ENCODE results near the gene OR3A3. TPM values are rescaled to one million over a fixed set of nuclear protein-coding genes. Genes with fewer than 3 reads are reported as not detected.
"Not testable (repeated sequence)": the region's sequence is repeated elsewhere in the genome, so short reads cannot be mapped to it uniquely, and the experiment has no call there.

OR3A3 gene
- polyA plus RNA-seq (2013, experiment 1 of 2), result not detected
- polyA plus RNA-seq (2013, experiment 2 of 2), result not detected

- H3K27ac ChIP-seq (ENCODE audit: low read depth, low read length, severe bottlenecking), result no peak within 1 kb of the TSS
- H3K9me3 ChIP-seq (ENCODE audit: control insufficient read depth, low read length), result peaks cover 13% of the 10 kb centered on the region
- H3K4me3 ChIP-seq (ENCODE audit: extremely low read depth, insufficient read depth, low read length, poor library complexity, severe bottlenecking), result no peak within 1 kb of the TSS
- H3K4me1 ChIP-seq (ENCODE audit: control insufficient read depth, insufficient read depth, low read length, poor library complexity, severe bottlenecking), result no peaks in the 10 kb centered on the region
- H3K36me3 ChIP-seq (ENCODE audit: control insufficient read depth, insufficient read depth, low read length), result no peaks in the 10 kb centered on the region
- WGBS, 2 experiments (ENCODE audit: insufficient coverage in 2 of 2), result 80% methylated on average over 2 of the region's 3 CpGs; no CpG with 5 or more reads in 1 of the 2 experiments
Observed at GRCh38 chr17:3411070-3411469, at the start of gene OR3A3. TSS of gene OR3A3 (plus strand) at chr17:3411370.

GRCh38 chr17:3371167-3371566, 40.0 kb upstream of the OR3A3 start:
- H3K9me3 ChIP-seq (ENCODE audit: control insufficient read depth, low read length), result peaks cover 16% of the 10 kb centered on the region
- H3K36me3 ChIP-seq (ENCODE audit: control insufficient read depth, insufficient read depth, low read length); H3K27ac ChIP-seq (ENCODE audit: low read depth, low read length, severe bottlenecking); H3K4me1 ChIP-seq (ENCODE audit: control insufficient read depth, insufficient read depth, low read length, poor library complexity, severe bottlenecking); H3K4me3 ChIP-seq (ENCODE audit: extremely low read depth, insufficient read depth, low read length, poor library complexity, severe bottlenecking): not testable (repeated sequence)
- WGBS, 2 experiments (ENCODE audit: insufficient coverage in 2 of 2), result 100% methylated on average over 7 of the region's 31 CpGs; no CpG with 5 or more reads in 1 of the 2 experiments

- no peaks in the 10 kb centered on the region for H3K36me3 ChIP-seq (ENCODE audit: control insufficient read depth, insufficient read depth, low read length)
- WGBS, 2 experiments (ENCODE audit: insufficient coverage in 2 of 2), result 64 to 68% methylated on average over 7 of the region's 8 CpGs
- H3K27ac ChIP-seq (ENCODE audit: low read depth, low read length, severe bottlenecking), result no peak overlapping the region
- no peak overlapping the region for H3K4me3 ChIP-seq (ENCODE audit: extremely low read depth, insufficient read depth, low read length, poor library complexity, severe bottlenecking)
- peaks cover 26% of the 10 kb centered on the region for H3K9me3 ChIP-seq (ENCODE audit: control insufficient read depth, low read length)
- H3K4me1 ChIP-seq (ENCODE audit: control insufficient read depth, insufficient read depth, low read length, poor library complexity, severe bottlenecking), result no peaks in the 10 kb centered on the region
Observed at GRCh38 chr17:3378321-3378720, 32.8 kb upstream of the OR3A3 start.

- no peaks in the 10 kb centered on the region for H3K36me3 ChIP-seq (ENCODE audit: control insufficient read depth, insufficient read depth, low read length)
- no peaks in the 10 kb centered on the region for H3K4me1 ChIP-seq (ENCODE audit: control insufficient read depth, insufficient read depth, low read length, poor library complexity, severe bottlenecking)
- WGBS, 2 experiments (ENCODE audit: insufficient coverage in 2 of 2), result 64 to 75% methylated on average over 2 to 5 of the region's 5 CpGs
Observed at GRCh38 chr17:3381957-3382356, 29.2 kb upstream of the OR3A3 start.

GRCh38 chr17:3385869-3386816, 25.0 kb upstream of the OR3A3 start, which contains the start of gene OR3A2:
TSS of gene OR3A2 (minus strand) at chr17:3386308.
- WGBS, 2 experiments (ENCODE audit: insufficient coverage in 2 of 2), result 69 to 72% methylated on average over 63 to 75 of the region's 92 CpGs
- no peaks in the 10 kb centered on the region for H3K36me3 ChIP-seq (ENCODE audit: control insufficient read depth, insufficient read depth, low read length)
- H3K4me1 ChIP-seq (ENCODE audit: control insufficient read depth, insufficient read depth, low read length, poor library complexity, severe bottlenecking), result no peaks in the 10 kb centered on the region
- no peak within 1 kb of the TSS for H3K27ac ChIP-seq (ENCODE audit: low read depth, low read length, severe bottlenecking)
- peaks cover 8% of the 10 kb centered on the region for H3K9me3 ChIP-seq (ENCODE audit: control insufficient read depth, low read length)
- no peak within 1 kb of the TSS for H3K4me3 ChIP-seq (ENCODE audit: extremely low read depth, insufficient read depth, low read length, poor library complexity, severe bottlenecking)

More at GRCh38 chr17:3381957-3382356, 29.2 kb upstream of the OR3A3 start:
- Histone ChIP-seq H3K9me3 (ENCODE audit: control insufficient read depth, low read length) (peaks cover 17% of the 10 kb centered on the region), H3K4me3 (ENCODE audit: extremely low read depth, insufficient read depth, low read length, poor library complexity, severe bottlenecking) (no peak overlapping the region), H3K27ac (ENCODE audit: low read depth, low read length, severe bottlenecking) (no peak overlapping the region)

- Histone ChIP-seq H3K36me3 (ENCODE audit: control insufficient read depth, insufficient read depth, low read length) (no peaks in the 10 kb centered on the region), H3K4me3 (ENCODE audit: extremely low read depth, insufficient read depth, low read length, poor library complexity, severe bottlenecking) (no peak overlapping the region)
- 67 to 84% methylated on average over 2 to 3 of the region's 4 CpGs for WGBS, 2 experiments (ENCODE audit: insufficient coverage in 2 of 2)
Observed at GRCh38 chr17:3389791-3390190, 21.4 kb upstream of the OR3A3 start.

GRCh38 chr17:3397801-3398200, 13.4 kb upstream of the OR3A3 start:
- not testable (repeated sequence) for H3K9me3 ChIP-seq (ENCODE audit: control insufficient read depth, low read length); H3K4me1 ChIP-seq (ENCODE audit: control insufficient read depth, insufficient read depth, low read length, poor library complexity, severe bottlenecking); H3K4me3 ChIP-seq (ENCODE audit: extremely low read depth, insufficient read depth, low read length, poor library complexity, severe bottlenecking); H3K36me3 ChIP-seq (ENCODE audit: control insufficient read depth, insufficient read depth, low read length); H3K27ac ChIP-seq (ENCODE audit: low read depth, low read length, severe bottlenecking)
- 43 to 55% methylated on average over 5 to 6 of the region's 7 CpGs for WGBS, 2 experiments (ENCODE audit: insufficient coverage in 2 of 2)

More at GRCh38 chr17:3389791-3390190, 21.4 kb upstream of the OR3A3 start:
- Histone ChIP-seq H3K9me3 (ENCODE audit: control insufficient read depth, low read length) (peaks cover 7% of the 10 kb centered on the region), H3K27ac (ENCODE audit: low read depth, low read length, severe bottlenecking) (no peak overlapping the region), H3K4me1 (ENCODE audit: control insufficient read depth, insufficient read depth, low read length, poor library complexity, severe bottlenecking) (no peaks in the 10 kb centered on the region)

GRCh38 chr17:3398310-3398709, 12.9 kb upstream of the OR3A3 start, which contains the start of gene OR1E1:
TSS of gene OR1E1 (minus strand) at chr17:3398410. CDS start at chr17:3398410, 0 bp downstream.
- Histone ChIP-seq H3K27ac (ENCODE audit: low read depth, low read length, severe bottlenecking) (no peak within 1 kb of the TSS), H3K4me1 (ENCODE audit: control insufficient read depth, insufficient read depth, low read length, poor library complexity, severe bottlenecking) (no peaks in the 10 kb centered on the region), H3K36me3 (ENCODE audit: control insufficient read depth, insufficient read depth, low read length) (no peaks in the 10 kb centered on the region), H3K4me3 (ENCODE audit: extremely low read depth, insufficient read depth, low read length, poor library complexity, severe bottlenecking) (no peak within 1 kb of the TSS), H3K9me3 (ENCODE audit: control insufficient read depth, low read length) (no peaks in the 10 kb centered on the region)
- WGBS, 2 experiments (ENCODE audit: insufficient coverage in 2 of 2), result no CpG with 5 or more reads among the region's 1 CpG

- H3K4me3 ChIP-seq (ENCODE audit: extremely low read depth, insufficient read depth, low read length, poor library complexity, severe bottlenecking), result no peak overlapping the region
- H3K9me3 ChIP-seq (ENCODE audit: control insufficient read depth, low read length), result peaks cover 1% of the 10 kb centered on the region
- WGBS, 2 experiments (ENCODE audit: insufficient coverage in 2 of 2), result 61 to 74% methylated on average over 5 to 6 of the region's 6 CpGs
- H3K4me1 ChIP-seq (ENCODE audit: control insufficient read depth, insufficient read depth, low read length, poor library complexity, severe bottlenecking), result no peaks in the 10 kb centered on the region
- H3K27ac ChIP-seq (ENCODE audit: low read depth, low read length, severe bottlenecking), result no peak overlapping the region
- H3K36me3 ChIP-seq (ENCODE audit: control insufficient read depth, insufficient read depth, low read length), result no peaks in the 10 kb centered on the region
Observed at GRCh38 chr17:3400055-3400454, 11.1 kb upstream of the OR3A3 start.

- Histone ChIP-seq H3K4me1 (ENCODE audit: control insufficient read depth, insufficient read depth, low read length, poor library complexity, severe bottlenecking) (no peaks in the 10 kb centered on the region), H3K27ac (ENCODE audit: low read depth, low read length, severe bottlenecking) (no peak overlapping the region), H3K4me3 (ENCODE audit: extremely low read depth, insufficient read depth, low read length, poor library complexity, severe bottlenecking) (no peak overlapping the region), H3K36me3 (ENCODE audit: control insufficient read depth, insufficient read depth, low read length) (no peaks in the 10 kb centered on the region), H3K9me3 (ENCODE audit: control insufficient read depth, low read length) (peaks cover 12% of the 10 kb centered on the region)
- 45% methylated on average over 1 of the region's 2 CpGs; no CpG with 5 or more reads in 1 of the 2 experiments for WGBS, 2 experiments (ENCODE audit: insufficient coverage in 2 of 2)
Observed at GRCh38 chr17:3401786-3402185, 9.4 kb upstream of the OR3A3 start.

- 57 to 80% methylated on average over 1 of the region's 1 CpG for WGBS, 2 experiments (ENCODE audit: insufficient coverage in 2 of 2)
- H3K9me3 ChIP-seq (ENCODE audit: control insufficient read depth, low read length), result peaks cover 16% of the 10 kb centered on the region
- H3K4me3 ChIP-seq (ENCODE audit: extremely low read depth, insufficient read depth, low read length, poor library complexity, severe bottlenecking); H3K4me1 ChIP-seq (ENCODE audit: control insufficient read depth, insufficient read depth, low read length, poor library complexity, severe bottlenecking); H3K36me3 ChIP-seq (ENCODE audit: control insufficient read depth, insufficient read depth, low read length); H3K27ac ChIP-seq (ENCODE audit: low read depth, low read length, severe bottlenecking): not testable (repeated sequence)
Observed at GRCh38 chr17:3403856-3404255, 7.3 kb upstream of the OR3A3 start.
